Choroid plexus epithelial cell (primary cell): ENCODE results near the gene RGS16.

Experiments used
- DNase-seq: peaks from one replicate; pipeline ENCODE4 v3.0.0-alpha.2; 2010; ENCODE audit warnings: low read depth
- H3K4me3 ChIP-seq: 2 replicates; pipeline ENCODE4 v1.5.1; 2011; ENCODE audit warnings: low read depth, mild to moderate bottlenecking, control low read depth, low read length, moderate library complexity
- TF ChIP-seq, protein P1 (sequence below): conservative IDR thresholded peaks from 2 replicates; pipeline ENCODE4 v1.5.1; 2011; ENCODE audit warnings: low read depth, mild to moderate bottlenecking, control low read depth, inconsistent platforms, low read length, moderate library complexity

The RGS16 gene

DNA sequence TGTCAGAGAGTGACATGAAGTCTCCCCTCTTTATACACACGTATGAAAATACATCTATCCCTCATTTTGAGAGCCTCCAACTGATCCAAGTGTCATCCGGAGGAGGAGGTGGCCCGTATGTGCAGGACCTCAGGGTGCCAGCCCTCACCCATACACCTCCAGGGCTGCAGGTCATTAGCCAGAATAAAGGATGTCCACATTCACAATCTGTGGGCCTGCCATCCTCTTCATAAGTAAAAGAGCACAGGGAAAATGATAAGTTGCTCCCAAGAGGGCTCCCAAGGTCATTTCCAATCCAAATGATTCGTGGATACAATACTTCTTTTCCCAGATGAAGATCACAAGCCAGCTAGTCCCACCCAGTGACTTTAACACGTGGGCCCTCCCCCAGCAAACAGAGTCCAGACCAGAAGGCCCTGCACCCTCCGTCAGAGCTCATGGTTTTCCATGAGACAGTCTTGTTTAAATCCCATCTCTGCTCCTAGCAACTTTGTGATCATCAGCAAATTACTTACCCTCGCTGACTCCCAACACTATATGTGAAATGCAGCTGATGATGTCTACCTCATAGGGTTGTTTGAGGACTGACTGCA, 43.7 kb downstream of the RGS16 start:
- TF ChIP-seq, protein P1, sequence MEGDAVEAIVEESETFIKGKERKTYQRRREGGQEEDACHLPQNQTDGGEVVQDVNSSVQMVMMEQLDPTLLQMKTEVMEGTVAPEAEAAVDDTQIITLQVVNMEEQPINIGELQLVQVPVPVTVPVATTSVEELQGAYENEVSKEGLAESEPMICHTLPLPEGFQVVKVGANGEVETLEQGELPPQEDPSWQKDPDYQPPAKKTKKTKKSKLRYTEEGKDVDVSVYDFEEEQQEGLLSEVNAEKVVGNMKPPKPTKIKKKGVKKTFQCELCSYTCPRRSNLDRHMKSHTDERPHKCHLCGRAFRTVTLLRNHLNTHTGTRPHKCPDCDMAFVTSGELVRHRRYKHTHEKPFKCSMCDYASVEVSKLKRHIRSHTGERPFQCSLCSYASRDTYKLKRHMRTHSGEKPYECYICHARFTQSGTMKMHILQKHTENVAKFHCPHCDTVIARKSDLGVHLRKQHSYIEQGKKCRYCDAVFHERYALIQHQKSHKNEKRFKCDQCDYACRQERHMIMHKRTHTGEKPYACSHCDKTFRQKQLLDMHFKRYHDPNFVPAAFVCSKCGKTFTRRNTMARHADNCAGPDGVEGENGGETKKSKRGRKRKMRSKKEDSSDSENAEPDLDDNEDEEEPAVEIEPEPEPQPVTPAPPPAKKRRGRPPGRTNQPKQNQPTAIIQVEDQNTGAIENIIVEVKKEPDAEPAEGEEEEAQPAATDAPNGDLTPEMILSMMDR: no peak
- DNase-seq: no peak
- H3K4me3 ChIP-seq: no peak overlapping the region

DNA sequence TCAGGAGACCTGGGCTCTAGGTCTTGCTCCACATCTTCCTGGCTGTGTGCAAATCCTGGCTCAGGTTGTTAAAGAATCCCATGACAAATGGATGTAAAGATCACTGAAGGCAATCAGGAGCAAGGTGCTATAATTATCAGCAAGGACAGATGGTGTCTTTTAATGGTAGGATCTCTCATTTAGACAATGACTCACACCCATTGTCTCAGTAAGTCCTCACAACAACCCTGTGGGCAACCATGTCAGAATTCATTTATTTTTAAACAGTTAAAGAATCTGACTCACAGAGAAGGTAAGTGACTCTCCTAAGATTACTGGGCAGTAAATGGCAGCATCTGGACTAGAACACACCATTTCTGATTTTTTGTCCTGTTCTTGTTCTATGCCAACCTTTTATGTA, 47.9 kb downstream of the RGS16 start:
- DNase-seq: no peak
- H3K4me3 ChIP-seq: no peak overlapping the region
- TF ChIP-seq, protein P1: no peak

DNA sequence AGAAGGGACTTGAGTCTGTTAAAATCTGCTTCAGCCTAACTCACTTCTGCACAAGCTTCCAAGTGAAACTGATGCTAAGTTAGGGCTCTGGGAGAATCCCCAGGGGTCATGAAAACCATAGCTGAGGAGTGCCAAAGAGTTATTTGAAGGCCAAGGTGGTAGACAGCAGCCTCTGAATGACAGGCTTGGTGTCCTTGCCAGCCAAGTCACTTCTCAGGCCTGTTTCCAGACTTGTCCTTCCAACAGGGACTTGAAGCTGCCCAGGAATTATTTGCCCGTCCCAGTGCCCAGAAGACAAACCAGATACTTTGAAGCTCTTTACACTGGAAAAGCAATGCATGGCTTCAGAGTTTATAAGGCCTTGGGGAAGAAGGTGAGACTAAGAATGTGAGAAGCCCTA, 48.7 kb downstream of the RGS16 start:
- TF ChIP-seq, protein P1: no peak
- no peak for DNase-seq
- H3K4me3 ChIP-seq: no peak overlapping the region

DNA sequence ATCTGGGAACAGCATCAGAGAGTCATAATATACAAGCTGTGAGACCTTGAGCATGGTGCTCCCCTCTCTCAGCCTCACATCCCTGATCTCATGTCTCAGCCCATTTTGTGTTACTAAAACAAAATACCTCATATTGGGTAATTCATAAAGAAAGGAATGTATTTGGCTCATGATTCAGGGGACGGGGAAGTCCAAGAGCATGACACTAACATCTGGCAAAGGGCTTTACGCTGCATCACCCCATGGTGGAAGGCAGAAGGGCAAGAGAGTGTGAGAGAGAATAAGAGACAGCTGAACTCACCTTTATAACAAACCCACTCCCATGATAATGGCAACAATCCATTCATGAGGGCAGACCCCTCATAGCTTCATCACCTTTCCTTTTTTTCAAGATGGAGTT, 51.7 kb downstream of the RGS16 start:
- TF ChIP-seq, protein P1: no peak
- no peak overlapping the region for H3K4me3 ChIP-seq
- peak; percentile 26 for DNase-seq

DNA sequence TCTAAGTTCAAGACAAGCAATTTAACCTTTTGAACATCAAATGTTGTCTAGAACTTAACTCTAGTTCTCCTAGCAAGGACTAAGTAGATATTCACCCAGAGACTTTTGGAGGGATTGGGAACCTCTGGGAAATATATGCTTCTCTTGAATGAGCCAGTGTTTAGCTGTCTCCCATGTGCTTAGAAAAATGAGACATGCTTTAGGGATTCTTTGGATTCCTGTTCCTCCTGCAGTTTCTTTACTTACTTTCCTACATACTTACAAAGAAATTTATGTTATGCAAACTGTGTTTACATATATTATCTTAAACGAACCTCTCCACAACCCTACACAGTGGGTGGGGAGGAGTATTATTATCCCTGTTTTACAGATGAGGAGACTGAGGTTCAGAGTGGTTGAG, 54.4 kb downstream of the RGS16 start:
- H3K4me3 ChIP-seq: no peak overlapping the region
- DNase-seq: peak; percentile 13
- TF ChIP-seq, protein P1: no peak

DNA sequence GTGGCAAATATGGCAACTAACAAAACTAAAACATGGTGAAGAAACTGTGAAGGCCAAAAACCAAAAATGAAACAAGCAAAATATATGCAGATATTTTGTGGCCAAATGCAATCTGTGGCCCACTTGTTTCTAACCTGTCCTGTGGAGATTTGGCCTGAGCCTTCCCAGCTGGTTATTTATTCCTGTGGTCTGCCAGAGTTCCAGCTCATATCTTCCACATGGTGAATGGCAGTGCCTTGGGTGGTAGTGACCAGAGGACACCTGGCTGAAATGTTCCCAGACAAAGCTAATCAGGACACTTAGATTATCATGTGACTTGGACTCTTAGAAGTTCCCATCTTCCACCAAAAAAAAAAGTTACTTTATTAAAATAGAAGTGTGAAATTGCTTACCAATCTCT, 54.8 kb downstream of the RGS16 start:
- no peak overlapping the region for H3K4me3 ChIP-seq
- no peak for DNase-seq
- TF ChIP-seq, protein P1: no peak
